Stimulated activated memory B cell treated with anti-CD40 and anti-IgM and Interleukin-4, amounts not matched to agents 10 μg/mL and 1 μg/mL and 100 μg/mL, for 72 hours (primary cell): ENCODE results near the gene APOBEC3A.
"Not testable (repeated sequence)": the region's sequence is repeated elsewhere in the genome, so short reads cannot be mapped to it uniquely, and the experiment has no call there.

ENCODE experiments used
- ATAC-seq: fragments of 150-1000 bp; cut with Tn5 transposase; 2 replicates; pipeline ENCODE4 v1.10.0; 2021
- H3K27ac Mint-ChIP-seq: one replicate; pipeline ENCODE4 v1.8.0; 2022; ENCODE audit warnings: mild to moderate bottlenecking, mixed read lengths
- H3K27me3 Mint-ChIP-seq: one replicate; pipeline ENCODE4 v1.8.0; 2022; ENCODE audit warnings: mixed read lengths
- H3K36me3 Mint-ChIP-seq: one replicate; pipeline ENCODE4 v1.8.0; 2022; ENCODE audit warnings: mixed read lengths
- H3K4me1 Mint-ChIP-seq: one replicate; pipeline ENCODE4 v1.8.0; 2022; ENCODE audit warnings: mixed read lengths
- H3K4me3 Mint-ChIP-seq: one replicate; pipeline ENCODE4 v1.8.0; 2022; ENCODE audit warnings: mild to moderate bottlenecking, moderate library complexity, mixed read lengths
- H3K9me3 Mint-ChIP-seq: one replicate; pipeline ENCODE4 v1.8.0; 2022; ENCODE audit warnings: mixed read lengths

APOBEC3A gene

DNA sequence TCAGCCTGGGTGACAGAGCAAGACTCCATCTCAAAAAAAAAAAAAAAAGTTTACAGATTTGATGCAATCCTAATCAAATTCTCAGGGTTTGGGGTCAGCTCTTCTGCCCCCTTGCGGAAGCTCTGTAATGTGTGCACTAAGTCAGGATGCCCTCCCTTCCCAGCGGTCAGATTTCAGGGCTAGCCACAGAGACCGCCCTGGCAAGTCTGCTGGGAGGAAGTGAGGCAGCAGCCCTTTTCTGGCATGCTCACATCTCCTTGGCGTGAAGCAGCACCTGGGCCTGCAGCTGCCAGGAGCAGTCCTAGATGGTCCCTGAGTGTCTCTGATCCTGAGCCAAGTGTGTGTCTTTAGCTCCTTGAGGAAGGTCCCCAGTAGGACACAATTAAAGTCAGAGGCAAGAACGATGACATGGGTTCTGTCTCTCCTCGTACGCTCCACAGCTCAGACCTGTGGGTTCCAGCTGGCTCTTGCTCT is 45.8 kb downstream of the APOBEC3A start:
- Mint-ChIP-seq H3K27ac (peak overlapping the region; percentile 48), H3K9me3 (peaks cover under 1% of the 10 kb centered on the region), H3K36me3 (no peaks in the 10 kb centered on the region), H3K4me1 (peaks cover 15% of the 10 kb centered on the region), H3K4me3 (no peak overlapping the region), H3K27me3 (no peaks in the 10 kb centered on the region)
- ATAC-seq: peak; percentile 95

DNA sequence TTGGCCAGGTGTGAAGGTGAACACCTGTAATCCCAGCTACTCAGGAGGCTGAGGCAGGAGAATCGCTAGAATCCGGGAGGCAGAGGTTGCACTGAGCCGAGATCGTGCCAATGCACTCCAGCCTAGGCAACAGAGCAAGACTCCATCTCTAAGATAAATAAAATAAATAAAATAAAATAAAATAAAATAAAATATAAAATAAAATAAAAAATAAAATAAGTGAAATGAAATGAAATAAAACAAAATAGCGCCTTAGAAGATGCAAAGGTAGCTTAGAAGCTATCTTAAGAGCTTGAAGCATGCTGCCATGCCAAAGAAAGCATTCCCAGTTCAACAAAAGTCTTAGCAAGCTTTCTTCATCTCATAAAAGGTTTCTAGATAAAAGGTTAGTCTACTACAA is 49.8 kb downstream of the APOBEC3A start:
- no peaks in the 10 kb centered on the region for H3K9me3 Mint-ChIP-seq
- no peak for ATAC-seq
- peaks cover 16% of the 10 kb centered on the region for H3K4me1 Mint-ChIP-seq
- H3K4me3 Mint-ChIP-seq: no peak overlapping the region
- H3K27me3 Mint-ChIP-seq: no peaks in the 10 kb centered on the region
- H3K36me3 Mint-ChIP-seq: no peaks in the 10 kb centered on the region
- H3K27ac Mint-ChIP-seq: no peak overlapping the region

DNA sequence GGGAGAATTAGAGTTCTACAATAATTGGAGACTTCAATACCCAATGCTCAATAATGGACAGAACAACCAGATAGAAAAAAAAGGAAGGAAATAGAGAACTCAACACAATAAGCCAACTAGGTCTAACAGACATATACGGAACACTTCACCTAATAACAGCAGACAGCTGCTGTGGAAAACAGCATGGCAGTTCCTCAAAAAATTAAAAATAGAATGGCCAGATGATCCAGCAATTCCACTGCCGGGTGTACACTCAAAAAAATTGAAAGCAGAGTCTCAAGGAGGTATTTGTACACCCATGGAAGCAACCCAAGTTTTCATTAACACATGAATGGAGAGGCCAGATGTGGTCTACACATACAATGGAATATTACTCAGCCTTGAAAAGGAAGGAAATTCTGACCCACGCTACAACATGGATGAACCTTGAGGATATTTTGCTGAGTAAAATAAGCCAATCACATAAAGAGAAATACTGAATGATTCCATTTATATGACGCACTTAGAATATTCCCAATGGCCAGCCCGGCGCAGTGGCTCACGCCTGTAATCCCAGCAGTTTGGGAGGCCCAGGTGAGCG is 51.0 kb downstream of the APOBEC3A start:
- not testable (repeated sequence) for H3K4me3 Mint-ChIP-seq, H3K27me3 Mint-ChIP-seq, H3K9me3 Mint-ChIP-seq, ATAC-seq, H3K36me3 Mint-ChIP-seq
- peaks cover 17% of the 10 kb centered on the region for H3K4me1 Mint-ChIP-seq
- peak overlapping the region; percentile 57 for H3K27ac Mint-ChIP-seq

DNA sequence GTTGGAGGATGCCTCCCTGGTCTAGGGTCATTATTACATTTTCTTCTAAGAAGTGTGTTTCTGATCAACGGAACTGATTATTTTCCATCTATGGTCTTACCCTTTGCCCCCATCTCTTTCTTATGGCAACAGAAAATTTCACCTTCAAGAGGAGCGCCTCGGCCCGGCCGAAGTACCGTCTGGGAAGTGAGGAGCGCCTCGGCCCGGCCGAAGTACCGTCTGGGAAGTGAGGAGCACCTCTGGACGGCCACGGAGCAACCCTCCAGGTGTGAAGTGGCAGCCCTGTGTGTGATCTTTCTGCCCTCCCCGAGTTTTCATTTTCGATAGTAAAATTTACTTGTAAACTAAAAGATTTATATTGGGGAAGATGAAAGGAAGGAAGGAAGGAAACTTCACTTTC is 53.5 kb downstream of the APOBEC3A start:
- Mint-ChIP-seq H3K27me3 (no peaks in the 10 kb centered on the region), H3K9me3 (no peaks in the 10 kb centered on the region), H3K4me1 (peaks cover 26% of the 10 kb centered on the region), H3K36me3 (no peaks in the 10 kb centered on the region), H3K27ac (peak overlapping the region; percentile 6), H3K4me3 (no peak overlapping the region)
- ATAC-seq: no peak
